ENCODE data around the gene IMPA2.

- TF ChIP-seq CTCF (IDR thresholded peaks at IDR 0.05) = no peak
- TF ChIP-seq POLR2A (IDR thresholded peaks at IDR 0.05) = no peak
Observed at GRCh38 chr18:11948852-11949523, 32.3 kb upstream of the IMPA2 start.

All from uterus (tissue), 2 donors.